HG02885 (cell line): ENCODE results near the gene SLC41A2.
A peak's percentile ranks its signal among the peaks of the same experiment; 100 is the strongest.

Source experiments
- ATAC-seq: cut with Tn5 transposase; IDR thresholded peaks from one replicate; pipeline ENCODE4 v1.9.1; 2021; ENCODE audit warnings: mild to moderate bottlenecking; ENCODE audit not compliant: unreplicated experiment, poor library complexity

SLC41A2 gene

DNA sequence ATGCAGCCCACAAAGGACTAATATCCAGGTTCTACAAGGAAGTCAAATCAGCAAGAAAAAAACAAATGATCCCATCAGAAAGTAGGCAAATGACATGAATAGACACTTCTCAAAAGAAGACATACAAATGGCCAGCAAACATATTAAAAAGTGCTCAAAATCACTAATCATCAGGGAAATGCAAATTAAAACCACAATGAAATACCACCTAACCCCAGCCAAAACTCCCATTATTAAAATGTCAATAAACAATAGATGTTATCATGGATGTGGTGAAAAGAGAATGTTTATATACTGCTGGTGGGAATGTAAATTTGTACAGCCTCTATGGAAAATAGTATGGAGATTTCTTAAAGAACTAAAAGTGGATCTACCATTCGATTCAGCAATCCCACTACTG, 25.0 kb downstream of the SLC41A2 start:
- ATAC-seq = no peak

DNA sequence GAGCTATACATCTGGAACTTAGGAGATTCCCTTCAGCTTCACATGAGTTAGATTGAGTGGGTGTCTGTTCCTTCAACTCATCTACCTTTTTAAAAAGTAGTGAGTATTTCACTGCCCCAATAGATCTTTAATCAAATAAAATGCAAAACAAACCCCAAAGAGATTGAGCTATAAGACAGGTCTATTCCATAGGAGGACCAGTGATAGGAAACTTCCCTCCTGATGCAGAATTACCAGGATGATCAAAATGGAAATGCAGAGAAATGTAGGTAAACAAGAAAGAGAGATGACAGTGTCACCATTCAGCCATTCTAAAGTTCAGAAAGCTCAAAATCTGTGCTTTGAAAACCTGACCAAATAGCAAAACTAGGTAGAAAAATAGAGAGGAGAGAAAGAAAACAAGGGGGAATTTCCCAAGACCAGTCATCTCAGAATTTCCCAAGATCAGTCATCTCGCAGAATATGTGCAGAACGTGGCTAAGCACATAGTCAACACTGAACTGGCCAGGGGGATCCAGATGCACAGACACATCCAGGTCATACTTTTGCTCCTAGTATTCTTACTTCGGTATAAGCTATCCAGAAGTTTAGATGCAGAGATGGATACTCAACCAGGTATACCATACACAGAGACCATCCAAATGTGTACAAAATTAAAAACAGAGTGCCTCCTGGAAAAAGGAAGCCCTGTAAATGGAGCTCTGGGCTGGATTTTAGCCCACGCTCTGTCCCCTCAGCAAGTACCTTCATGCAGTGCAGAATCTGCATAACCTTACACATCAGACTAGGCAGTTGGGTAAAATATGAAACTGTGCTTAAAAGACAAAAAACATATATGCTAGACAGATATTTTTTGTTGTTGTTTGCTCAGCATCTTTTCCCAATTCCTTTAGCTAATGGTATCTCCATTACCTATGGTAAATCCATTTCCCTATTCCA, 27.4 kb downstream of the SLC41A2 start:
- peak; percentile 94 for ATAC-seq

DNA sequence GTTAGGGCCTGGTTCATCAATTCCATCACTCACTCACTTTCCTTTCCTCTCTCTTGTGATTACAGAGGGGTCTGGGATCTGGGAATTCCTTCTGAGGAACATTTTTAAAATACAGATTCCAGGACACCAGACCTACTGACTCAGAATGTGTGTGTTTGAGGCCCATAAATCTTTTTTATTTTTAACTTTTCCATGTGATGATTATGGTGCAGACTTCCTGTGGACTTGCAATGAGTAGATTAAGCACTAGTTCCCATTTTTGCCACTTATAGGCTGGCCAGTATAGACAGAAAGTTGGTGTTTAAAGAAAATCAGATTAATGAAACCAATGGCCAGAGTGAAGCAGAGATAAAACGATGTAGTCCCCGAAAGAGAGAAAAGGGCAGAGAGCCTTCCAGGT, 28.1 kb downstream of the SLC41A2 start:
- no peak for ATAC-seq

DNA sequence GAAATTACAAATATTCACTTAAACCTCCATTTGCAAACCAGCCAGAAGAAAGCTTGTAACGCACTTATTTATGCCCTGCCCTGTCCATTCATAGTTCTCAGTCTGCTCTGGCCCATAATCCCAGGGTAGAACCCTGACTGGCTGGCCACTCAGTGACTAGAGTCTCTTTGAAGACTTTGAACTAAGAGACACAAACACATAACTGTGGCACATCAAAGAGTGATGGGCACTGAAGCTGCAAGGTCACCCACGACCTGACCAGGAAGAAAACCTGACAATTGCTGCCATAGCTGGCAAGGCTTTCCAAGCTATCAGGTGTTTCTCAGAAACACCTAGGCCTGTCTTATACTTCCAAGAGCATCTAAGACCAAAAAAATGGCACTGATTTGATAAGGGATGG, 28.7 kb downstream of the SLC41A2 start:
- no peak for ATAC-seq

DNA sequence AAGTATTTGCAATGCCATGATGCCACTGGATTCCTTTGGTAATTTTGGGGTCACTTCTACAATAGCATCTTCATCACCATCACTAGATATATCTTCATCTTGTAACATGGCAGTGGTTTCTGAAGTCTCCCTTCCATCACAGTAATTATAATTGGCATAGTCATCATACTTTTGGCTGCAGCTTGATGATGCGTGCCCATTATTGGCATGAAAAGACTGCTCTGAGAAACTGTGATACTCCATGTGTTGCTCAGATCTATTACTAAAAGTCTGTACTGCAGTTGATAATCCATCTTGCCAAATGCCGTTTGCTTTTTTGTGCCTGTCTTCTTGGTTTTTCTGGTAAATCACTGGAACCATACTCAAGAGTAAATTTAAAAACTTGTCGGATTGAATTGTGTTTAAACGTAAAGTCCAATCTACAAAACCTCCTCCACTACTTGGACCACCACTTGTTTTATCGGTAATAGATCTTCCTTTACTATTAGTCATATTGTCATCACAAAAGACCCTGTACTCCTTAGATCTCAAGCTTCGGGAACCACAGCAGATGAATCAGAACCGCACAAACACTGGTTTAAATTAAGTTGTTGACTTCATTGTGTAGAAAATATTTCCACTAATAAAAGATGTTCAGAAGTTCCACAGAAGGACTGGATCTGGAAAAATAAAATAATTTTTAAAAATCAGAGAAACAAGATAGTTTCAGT, 29.9 kb downstream of the SLC41A2 start:
- ATAC-seq = no peak

DNA sequence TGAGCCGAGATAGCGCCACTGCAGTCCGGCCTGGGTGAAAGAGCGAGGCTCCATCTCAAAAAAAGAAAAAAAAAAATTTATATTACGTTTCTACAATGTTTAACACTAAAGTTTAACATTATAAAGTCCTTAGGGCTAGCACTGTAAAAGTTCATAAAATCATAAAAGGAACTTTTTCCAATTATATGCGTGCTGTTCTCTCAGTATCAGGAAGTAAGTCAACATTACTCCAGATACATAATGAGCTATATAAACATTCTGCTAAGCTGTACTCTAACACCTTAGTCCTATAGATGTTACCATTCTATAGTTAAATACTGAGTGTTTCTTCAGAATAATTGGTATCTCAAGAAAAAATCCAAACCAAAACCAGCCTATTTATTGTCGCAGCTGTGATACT, 32.6 kb downstream of the SLC41A2 start:
- no peak for ATAC-seq

DNA sequence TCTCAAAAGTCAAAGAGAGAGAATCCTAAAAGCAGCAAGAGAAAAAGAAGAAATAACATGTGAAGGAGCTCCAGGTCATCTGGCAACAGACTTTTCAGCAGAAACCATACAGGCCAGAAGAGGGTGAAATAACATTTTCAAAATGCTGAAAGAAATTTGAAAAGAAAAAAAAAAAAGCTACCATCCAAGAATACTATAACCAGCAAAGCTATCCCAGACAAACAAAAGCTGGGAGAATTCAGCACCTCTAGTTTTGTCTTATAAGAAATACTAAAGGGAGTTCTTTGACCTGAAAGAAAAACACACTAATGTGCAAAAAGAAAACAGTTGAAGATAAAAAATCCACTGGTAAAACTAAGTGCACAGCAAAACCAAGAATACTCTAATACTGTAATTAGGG, 36.8 kb downstream of the SLC41A2 start:
- ATAC-seq = no peak

DNA sequence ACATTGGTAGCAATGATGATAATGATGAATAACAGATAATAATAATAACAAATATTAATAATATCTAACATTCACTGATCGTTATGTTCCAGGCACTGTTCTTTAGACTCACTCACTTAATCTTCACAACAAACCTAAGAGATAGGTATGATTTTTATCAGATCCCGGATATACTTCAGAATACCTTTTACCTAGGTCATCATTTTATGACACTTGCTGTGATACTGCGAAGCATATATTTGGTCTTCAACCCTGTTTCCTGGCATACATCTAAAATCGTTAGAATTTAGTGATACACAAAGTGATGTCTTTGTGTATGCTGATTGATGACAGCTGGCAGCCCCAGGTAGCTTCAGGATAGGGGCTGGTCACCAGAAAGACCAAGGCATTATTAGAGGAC, 46.1 kb downstream of the SLC41A2 start:
- no peak for ATAC-seq

DNA sequence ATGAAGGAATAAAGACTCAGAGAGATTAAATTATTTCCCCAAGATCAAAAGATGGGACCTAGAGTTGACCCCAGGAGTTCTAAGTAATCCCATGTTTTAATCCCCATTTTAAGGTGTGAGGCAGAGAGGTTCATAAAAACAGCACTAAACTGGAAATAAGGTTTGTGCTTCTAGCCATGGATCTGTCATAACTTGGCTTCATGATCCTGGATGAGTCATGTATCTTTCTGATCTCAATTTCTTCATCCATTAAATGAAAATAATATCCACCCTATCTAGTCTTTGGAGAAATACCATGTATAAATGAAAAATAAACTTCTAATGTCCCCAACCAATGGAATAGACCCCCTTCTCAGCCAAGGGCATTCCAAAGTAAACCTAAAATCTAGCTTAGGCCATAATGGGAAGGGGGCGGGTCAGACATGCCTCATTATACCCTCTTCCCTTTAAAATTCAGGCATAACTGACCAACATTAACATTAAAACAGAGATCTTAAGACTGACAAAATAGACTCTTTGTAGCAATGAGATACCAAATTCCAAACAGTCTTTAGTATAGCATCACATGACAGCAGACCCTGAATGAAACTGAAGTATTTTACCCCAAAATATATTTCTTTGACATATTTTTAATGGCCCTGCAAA, 47.8 kb downstream of the SLC41A2 start:
- no peak for ATAC-seq

DNA sequence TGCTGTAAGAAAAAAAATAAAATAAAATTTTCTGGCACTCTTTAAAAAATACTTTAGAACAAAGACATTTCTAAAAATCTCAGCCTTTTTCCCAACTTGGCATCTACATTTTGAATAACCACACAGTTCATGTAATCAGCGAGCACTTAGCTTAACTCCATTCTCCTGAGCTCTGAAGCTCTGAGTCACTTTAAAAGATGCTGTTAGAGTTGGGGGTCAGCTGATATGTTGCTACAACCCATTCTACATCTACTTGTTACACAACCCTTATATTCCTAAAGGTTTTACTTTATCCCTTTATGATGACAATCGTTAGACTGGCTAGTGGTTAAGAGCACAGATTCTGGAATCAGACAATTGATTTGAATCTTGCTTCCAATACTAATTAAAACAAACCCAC, 48.3 kb downstream of the SLC41A2 start:
- ATAC-seq = no peak
